Measurements from ENCODE around the gene AKR1C2.
"Not testable (repeated sequence)": the region's sequence is repeated elsewhere in the genome, so short reads cannot be mapped to it uniquely, and the experiment has no call there.

Gene AKR1C2

GRCh38 chr10:5003127-5004029 lies at the start of gene AKR1C2:
Gene AKR1C2 (minus strand): TSS chr10:5003857. CDS start chr10:5003835, 22 bp downstream.
- DNase-seq: not testable (repeated sequence)

GRCh38 chr10:5052951-5053500 lies 49.4 kb upstream of the AKR1C2 start:
- DNase-seq: not testable (repeated sequence)

GRCh38 chr10:5047912-5048628 lies 44.4 kb upstream of the AKR1C2 start:
- no peak for DNase-seq

DNA sequence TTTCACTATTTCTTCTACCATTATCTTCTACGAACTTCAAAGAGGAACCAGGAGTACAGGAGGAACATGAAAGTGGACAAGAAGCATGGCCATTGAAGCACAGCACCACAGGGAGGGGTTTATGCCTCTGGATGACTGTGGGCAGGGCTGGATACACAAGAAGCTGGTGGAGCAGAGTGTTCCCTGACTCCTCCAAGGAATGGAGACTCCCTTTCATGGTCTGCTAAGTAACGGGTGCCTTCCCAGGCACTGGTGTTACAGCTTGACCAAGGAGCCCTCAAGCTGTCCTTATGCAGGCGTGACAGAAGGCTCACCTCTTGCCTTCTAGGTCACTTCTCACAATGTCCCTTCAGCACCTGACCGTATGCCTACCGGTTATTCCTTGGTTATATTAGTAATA lies 43.4 kb upstream of the AKR1C2 start:
- not testable (repeated sequence) for DNase-seq

GRCh38 chr10:5046410-5046809 lies 42.8 kb upstream of the AKR1C2 start:
- no peak for DNase-seq

DNA sequence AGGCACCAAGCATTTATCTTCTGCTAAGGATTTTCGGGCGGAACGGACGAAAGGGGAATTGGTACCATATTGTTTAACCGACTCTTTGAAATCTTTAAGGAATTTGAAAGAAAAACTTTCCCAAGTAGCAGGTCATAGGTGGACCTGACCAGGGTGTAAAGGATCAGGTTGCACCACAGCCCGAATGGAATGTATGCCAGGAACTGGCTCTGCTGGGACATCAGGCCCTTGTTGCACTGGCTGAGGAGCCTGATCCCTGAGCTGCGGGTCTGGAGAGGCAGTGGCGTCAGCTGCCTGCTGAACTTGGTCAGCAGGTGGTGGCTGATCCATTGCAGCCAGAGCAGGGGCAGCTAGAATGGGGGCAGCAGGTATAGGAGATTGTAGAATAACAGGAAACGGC lies 41.4 kb upstream of the AKR1C2 start:
- DNase-seq: no peak

- DNase-seq: peak; percentile 98
Observed at GRCh38 chr10:5043716-5044115, 40.1 kb upstream of the AKR1C2 start.

GRCh38 chr10:5042922-5043321 lies 39.3 kb upstream of the AKR1C2 start:
- no peak for DNase-seq

DNA sequence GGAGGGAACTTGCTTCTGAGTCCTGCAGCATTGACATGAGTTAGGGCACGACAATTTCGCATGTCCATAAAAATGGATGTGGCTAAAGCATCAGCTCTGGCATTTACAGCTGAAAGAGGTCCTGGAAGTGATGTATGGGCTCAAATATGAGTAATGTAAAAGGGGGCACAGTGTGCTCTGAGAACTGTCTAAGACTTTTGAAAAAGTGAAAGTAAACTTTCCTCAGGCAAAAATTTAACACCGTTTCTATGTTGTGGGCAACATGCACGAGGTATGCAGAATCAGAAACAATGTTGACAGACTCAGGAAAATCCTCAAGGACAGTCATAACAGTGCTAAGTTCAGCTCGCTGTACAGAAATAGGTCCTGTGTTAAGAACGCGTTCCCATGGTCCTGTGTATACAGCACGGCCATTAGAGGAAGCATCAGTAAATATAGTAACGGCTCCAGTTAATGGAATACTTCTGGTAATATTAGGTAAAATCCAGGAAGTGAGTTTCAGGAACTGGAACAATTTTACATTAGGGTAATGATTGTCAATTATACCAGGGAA lies 37.9 kb upstream of the AKR1C2 start:
- DNase-seq: no peak

- DNase-seq: no peak
Observed at GRCh38 chr10:5040781-5041470, 37.3 kb upstream of the AKR1C2 start.

GRCh38 chr10:5040010-5040673 lies 36.5 kb upstream of the AKR1C2 start:
- no peak for DNase-seq

GRCh38 chr10:5038733-5039132 lies 35.1 kb upstream of the AKR1C2 start:
- no peak for DNase-seq

DNA sequence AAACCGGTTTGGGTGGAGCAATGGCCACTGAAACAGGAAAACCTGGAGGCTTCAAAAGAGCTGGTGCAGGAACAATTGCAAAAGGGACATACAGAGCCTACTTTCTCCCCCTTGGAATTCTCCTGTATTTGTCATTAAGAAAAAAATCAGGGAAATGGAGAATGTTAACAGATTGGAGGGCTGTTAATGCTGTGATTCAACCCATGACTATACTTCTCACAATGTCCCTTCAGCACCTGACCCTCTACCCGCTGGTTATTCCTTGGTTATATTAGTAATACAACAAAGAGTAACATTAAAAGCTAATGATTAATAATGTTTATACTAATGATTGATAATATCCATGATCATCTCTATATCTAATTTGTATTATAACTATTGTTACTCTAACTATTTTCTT lies 34.4 kb upstream of the AKR1C2 start:
- no peak for DNase-seq

- peak; percentile 37 for DNase-seq
Observed at GRCh38 chr10:5036511-5036910, 32.9 kb upstream of the AKR1C2 start.

- DNase-seq: no peak
Observed at GRCh38 chr10:5035356-5035755, 31.7 kb upstream of the AKR1C2 start.

- DNase-seq: no peak
Observed at GRCh38 chr10:5034588-5034987, 30.9 kb upstream of the AKR1C2 start.

GRCh38 chr10:5033061-5033778 lies 29.6 kb upstream of the AKR1C2 start:
- DNase-seq: no peak

DNA sequence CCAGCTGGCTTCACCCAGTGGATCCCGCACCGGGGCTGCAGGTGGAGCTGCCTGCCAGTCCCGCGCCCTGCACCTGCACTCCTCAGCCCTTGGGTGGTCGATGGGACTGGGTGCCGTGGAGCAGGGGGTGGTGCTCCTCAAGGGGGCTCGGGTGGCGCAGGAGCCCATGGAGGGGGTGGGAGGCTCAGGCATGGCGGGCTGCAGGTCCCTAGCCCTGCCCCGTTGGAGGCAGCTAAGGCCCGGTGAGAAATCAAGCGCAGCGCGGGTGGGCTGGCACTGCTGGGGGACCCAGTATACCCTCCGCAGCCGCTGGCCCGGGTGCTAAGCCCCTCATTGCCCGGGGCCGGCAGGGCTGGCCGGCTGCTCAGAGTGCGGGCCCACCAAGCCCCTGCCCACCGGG lies 28.8 kb upstream of the AKR1C2 start:
- not testable (repeated sequence) for DNase-seq

- DNase-seq: not testable (repeated sequence)
Observed at GRCh38 chr10:5031588-5031987, 27.9 kb upstream of the AKR1C2 start.

DNA sequence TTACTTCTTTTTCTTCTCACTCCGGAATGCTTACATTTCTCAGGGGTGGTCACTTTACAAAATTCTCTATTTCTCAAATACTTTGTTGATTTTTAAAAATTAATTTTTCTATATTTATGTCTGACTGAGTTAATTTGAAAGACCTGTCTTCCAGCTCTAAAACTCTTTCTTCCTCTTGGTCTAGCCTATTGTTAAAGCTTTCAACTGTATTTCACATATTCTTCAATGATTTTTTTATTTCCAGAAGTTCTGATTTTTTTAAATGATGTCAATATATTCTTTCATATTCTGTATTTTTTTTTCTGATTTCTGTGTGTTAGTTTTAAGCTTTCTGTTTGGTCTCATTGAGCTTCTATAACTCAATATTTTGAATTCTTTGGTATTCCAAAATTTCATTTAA lies 27.3 kb upstream of the AKR1C2 start:
- no peak for DNase-seq

DNA sequence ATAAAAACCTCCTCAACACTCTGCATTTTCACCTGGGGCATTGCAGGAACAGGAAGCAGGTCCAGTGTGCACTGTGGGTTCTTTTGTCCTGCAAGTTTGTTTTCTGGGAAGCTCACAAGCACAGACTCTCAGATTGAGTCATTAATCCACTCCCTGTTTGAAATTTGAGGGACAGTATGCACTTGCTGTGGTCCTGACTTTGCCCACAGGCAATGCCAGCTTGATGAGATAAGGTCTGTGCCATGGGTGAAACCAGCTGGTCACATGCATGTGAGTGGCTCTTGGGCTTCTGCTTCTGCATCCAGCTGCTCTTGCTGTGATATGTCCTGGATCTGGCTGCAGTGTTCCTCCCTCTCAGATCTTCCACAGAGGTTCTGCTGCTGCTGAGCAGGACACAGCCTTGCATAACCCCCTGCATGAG lies 21.8 kb upstream of the AKR1C2 start:
- DNase-seq: not testable (repeated sequence)
